ENCODE results near the gene FANCC.

Gene FANCC

DNA sequence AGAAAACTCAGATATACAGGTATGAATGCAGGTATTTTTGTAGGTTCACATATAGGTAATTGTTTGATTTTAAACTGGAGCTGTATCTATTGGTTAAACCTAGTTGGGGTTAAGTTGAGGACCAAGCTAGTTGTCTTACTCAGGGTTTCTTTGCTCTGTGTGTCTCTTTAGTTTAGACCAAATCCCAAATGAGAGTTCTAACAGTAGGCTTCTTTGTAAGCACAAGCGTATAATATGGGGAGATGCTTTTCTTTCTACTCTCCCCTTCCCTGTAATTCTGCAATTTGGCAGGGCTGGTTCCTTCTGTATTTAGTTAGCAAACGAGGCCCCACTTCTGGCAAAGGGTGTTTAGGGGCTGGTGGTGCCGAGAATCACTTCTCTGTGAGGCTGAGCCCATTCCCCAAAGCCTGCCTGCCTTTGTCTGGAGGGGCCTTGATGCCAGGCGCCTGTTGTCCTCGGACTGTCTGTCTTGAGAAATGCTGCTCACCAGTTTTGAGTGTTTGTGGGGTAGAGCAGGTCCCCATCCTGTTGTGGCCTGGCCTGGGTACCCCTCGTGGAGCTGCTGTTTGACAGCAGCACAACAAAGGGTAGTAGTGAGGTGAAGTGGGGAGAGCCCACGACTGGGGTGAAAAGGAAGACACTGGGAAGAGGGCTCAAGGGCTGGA, 259.3 kb downstream of the FANCC start:
- no peak for DNase-seq

DNA sequence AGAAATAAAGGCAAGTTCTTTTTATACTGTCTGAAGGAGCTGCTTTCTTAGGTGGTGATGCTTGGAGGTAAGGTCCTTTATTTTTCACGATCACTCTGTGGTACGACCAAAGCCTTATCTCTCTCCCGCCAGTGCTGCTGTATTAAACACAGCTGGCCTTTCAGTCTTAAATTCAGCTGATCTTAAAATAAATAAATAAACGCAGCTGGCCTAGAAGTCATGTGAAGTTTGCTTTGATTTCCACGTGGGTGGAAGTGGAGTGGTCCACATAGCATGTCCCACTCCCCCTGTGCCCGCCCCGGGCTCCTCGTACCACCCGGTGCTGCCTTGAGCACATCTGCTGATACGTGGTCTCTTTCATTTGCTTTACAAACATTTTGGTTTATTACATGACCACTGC, 260.4 kb downstream of the FANCC start:
- no peak for DNase-seq

DNA sequence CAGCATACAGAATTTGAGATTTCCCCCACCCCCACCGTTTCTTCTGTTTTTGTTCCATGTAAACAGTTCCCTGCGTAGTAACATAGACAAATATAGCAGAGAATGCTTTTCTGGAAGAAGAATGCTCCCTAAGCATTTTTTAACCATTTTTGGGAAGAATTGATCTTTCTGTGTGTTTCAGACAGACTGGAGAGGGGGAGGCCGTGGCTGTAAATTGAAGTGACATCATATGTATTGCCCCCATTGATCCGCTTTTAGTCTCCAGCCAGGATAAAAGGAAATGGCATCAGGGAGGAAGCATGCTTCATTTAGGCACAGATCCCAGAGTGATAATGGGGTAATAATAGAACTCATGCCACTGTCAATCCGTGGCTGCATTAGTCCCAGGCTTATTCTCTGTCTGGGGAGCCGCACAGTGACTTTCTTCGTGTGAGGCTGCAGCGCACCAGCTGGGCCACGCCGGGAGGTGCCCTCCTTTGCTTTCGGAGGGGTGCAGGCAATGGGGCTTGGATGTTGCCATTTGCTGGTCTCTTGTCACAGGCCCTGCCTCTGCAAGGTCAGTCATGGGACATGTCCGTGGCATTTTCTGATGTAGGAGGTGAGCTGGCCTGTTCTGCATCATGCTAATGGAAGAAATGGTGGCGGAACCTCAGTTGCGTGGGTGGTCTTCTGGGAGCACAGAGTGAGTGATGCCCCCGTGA, 261.5 kb downstream of the FANCC start:
- no peak for DNase-seq

DNA sequence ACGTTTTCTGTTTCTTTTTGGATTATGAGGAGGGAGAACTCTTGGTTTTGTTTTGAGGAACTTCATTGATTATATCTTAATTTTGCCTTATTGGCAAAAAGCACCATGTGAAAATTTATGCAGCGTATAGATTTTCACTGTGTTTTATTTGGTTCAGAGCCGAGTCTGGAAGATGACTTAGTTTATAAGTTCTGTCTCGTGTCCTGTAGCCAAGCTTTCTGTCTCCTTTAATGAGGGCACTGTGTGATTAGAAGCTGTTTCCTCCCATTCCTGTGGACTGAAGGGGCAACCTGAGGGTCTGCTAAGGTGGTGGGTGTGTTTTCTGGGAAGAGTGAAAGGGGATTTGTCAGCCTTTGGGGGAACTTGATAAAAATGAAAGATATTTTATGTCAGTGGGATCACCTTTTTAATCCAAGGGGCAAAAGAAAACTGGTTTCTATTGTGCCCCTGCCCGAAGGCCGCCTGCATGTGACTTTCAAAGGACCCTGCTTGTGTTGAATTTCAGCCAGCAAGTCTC, 262.1 kb downstream of the FANCC start:
- no peak for DNase-seq

DNA sequence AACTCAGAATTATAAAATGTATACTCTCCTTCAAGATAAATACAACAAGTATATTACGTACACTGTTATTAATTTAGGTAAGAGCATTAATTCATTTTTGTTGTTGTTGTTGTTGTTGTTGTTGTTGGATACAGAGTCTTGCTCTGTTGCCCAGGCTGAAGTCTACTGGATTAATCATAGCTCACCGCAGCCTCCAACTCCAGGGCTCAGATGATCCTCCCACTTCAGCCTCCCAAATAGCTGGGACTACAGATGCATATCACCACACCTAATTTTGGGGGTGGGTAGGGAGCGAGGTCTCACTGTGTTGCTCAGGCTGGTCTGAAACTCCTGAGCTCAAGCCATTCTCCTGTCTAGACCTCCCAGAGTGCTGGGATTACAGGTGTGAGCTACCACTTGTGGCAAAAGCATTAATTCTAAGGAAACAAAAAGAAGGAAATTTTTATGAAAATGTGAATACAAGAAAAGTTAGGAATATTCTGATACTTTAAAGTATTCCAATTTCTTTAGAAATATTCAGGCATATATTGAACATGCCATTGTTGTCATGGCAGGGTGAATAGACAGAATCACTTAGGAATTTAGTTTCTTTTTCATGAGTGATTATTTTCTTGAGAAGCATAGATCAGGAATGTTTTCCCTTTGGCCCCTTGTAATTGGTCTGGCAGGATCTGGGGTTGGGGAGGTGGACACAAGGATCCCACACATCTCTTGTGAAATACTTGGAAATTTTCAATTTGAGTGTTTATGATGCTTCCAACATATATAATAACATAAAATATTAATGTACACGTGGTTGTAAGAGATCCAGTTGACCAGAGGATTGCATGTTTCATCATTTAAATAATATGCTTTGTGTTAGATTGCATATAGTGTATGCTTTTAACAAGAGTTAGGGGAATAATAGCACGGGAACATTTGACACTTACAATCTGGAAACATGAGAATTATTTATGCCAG, 263.6 kb downstream of the FANCC start:
- no peak for DNase-seq

DNA sequence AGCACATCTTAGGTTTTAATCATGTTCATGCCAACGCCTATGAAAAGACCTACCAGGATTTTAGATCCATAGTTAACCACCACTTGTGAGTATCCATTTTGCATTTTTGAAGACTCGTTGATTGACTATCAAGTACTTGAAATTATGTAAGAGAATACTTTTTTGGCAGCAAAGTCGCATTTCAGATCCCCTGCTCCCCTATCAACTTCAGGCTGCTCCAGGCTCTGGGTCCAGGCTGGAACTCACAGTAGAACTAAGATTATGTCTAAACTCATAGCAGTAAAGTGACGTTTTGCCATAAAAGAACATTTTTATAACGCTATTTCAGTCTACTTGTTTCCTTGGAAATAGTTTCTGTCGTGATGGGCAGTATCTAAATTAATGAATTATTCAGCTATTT, 267.7 kb downstream of the FANCC start:
- DNase-seq, result no peak

All from 8988T (cell line).